Osteoblast (primary cell): ENCODE results near the gene AMBRA1. TPM values are rescaled to one million over a fixed set of nuclear protein-coding genes. Genes with fewer than 3 reads are reported as not detected.

Source experiments
- DNase-seq: peaks from one replicate; pipeline ENCODE4 v3.0.0; 2011; ENCODE audit warnings: low spot score, mixed read lengths; ENCODE audit not compliant: insufficient read length; ENCODE audit errors: missing footprints
- H2AFZ ChIP-seq: 2 replicates; pipeline ENCODE4 v1.6.0; 2011; ENCODE audit warnings: mild to moderate bottlenecking, low read length
- H3K27ac ChIP-seq: 2 replicates; pipeline ENCODE4 v1.5.1; 2011; ENCODE audit warnings: mild to moderate bottlenecking, low read depth, low read length, moderate library complexity
- H3K27me3 ChIP-seq: 2 replicates; pipeline ENCODE4 v1.6.0; 2012; ENCODE audit warnings: mild to moderate bottlenecking, control low read depth, inconsistent platforms, low read length, moderate library complexity; ENCODE audit not compliant: insufficient read depth
- H3K36me3 ChIP-seq: 2 replicates; pipeline ENCODE4 v1.5.1; 2011; ENCODE audit warnings: mild to moderate bottlenecking, low read length, control low read depth, moderate library complexity; ENCODE audit not compliant: insufficient read depth
- H3K4me1 ChIP-seq: 2 replicates; pipeline ENCODE4 v1.5.1; 2011; ENCODE audit warnings: mild to moderate bottlenecking, low read length, control low read depth, moderate library complexity; ENCODE audit not compliant: insufficient read depth
- H3K4me2 ChIP-seq: 2 replicates; pipeline ENCODE4 v1.6.0; 2011; ENCODE audit warnings: mild to moderate bottlenecking, low read length; ENCODE audit not compliant: insufficient read depth
- H3K4me3 ChIP-seq: fragments of 200-600 bp; sonication (generic); 3 replicates; pipeline ENCODE4 v1.5.1; 2012; ENCODE audit warnings: mild to moderate bottlenecking, low read length, inconsistent platforms; ENCODE audit not compliant: insufficient read depth
- H3K79me2 ChIP-seq: 2 replicates; pipeline ENCODE4 v1.6.0; 2012; ENCODE audit warnings: mild to moderate bottlenecking, low read length, control low read depth, inconsistent platforms; ENCODE audit not compliant: insufficient read depth
- H3K9me3 ChIP-seq: 2 replicates; pipeline ENCODE4 v1.5.1; 2011; ENCODE audit warnings: low read depth, low read length, control low read depth
- H4K20me1 ChIP-seq: 2 replicates; pipeline ENCODE4 v1.6.0; 2012; ENCODE audit warnings: mild to moderate bottlenecking, low read length, control low read depth; ENCODE audit not compliant: insufficient read depth
- total RNA-seq: library from RNA; depleted of rRNA; stranded (reverse); fragments of >200 nt; gene quantifications from 2 replicates; pipeline ENCODE4 v1.2.3, GENCODE V29; 2012
- TF ChIP-seq, protein P1 (sequence below): IDR thresholded peaks from 2 replicates; pipeline ENCODE4 v1.5.1; 2011; ENCODE audit warnings: mild to moderate bottlenecking, low read depth, low read length, moderate library complexity; ENCODE audit errors: extremely low read depth

AMBRA1 gene
- total RNA-seq, 1 donor, result 29.7 TPM

DNA sequence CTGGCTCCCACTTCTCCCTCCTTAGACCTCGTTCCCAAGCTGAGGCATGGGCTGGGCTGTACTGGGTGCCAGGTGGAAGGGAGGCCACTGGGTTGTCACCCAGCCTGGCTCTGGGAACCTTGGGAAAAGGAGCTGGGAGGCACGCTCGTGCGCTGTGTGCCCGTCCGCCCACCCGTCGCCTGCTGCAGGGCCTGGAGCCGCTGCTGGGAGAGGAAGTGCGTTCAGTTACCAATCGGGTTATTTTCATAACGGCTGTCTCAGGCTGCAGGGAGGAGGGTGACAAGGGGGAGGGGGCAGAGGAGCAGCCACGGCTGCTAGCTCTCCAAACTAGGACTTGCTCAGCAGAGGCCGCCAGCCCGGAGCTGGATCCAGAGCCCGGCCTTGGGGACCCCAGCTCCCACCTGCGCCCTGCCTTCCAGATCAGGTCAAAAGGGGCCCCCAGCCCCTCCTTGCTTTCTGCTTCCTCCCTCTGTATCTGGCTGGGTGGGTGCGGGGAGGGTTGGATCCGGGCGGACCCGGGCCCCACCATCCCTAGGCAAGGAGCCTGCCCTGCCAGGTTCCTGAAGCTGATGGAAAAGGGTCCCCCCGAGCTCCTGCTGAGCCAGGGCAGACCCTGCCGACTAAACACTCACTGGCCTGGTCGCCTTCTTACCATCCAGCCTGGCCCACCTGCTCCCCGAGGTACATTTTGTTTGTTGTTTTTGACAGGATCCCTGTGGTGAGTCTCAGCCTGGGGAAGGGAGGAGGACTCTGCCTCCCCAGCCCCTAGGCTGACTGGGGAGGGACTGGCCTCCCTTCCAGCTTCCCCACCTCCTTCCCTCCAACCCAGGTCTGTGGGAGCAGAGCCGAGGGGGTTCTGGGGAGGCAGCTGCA lies 232.3 kb downstream of the AMBRA1 start:
- Histone ChIP-seq H3K27ac (peak overlapping the region; percentile 88), H3K9me3 (no peaks in the 10 kb centered on the region), H3K27me3 (no peaks in the 10 kb centered on the region), H3K4me3 (peak overlapping the region; percentile 59), H4K20me1 (peaks cover 12% of the 10 kb centered on the region), H3K79me2 (peaks cover 54% of the 10 kb centered on the region), H3K4me1 (peaks cover 41% of the 10 kb centered on the region), H3K36me3 (no peaks in the 10 kb centered on the region), H3K4me2 (peak overlapping the region; percentile 61), H2AFZ (peak overlapping the region; percentile 42)
- TF ChIP-seq, protein P1, sequence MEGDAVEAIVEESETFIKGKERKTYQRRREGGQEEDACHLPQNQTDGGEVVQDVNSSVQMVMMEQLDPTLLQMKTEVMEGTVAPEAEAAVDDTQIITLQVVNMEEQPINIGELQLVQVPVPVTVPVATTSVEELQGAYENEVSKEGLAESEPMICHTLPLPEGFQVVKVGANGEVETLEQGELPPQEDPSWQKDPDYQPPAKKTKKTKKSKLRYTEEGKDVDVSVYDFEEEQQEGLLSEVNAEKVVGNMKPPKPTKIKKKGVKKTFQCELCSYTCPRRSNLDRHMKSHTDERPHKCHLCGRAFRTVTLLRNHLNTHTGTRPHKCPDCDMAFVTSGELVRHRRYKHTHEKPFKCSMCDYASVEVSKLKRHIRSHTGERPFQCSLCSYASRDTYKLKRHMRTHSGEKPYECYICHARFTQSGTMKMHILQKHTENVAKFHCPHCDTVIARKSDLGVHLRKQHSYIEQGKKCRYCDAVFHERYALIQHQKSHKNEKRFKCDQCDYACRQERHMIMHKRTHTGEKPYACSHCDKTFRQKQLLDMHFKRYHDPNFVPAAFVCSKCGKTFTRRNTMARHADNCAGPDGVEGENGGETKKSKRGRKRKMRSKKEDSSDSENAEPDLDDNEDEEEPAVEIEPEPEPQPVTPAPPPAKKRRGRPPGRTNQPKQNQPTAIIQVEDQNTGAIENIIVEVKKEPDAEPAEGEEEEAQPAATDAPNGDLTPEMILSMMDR, result no peak
- peak; percentile 98 for DNase-seq

DNA sequence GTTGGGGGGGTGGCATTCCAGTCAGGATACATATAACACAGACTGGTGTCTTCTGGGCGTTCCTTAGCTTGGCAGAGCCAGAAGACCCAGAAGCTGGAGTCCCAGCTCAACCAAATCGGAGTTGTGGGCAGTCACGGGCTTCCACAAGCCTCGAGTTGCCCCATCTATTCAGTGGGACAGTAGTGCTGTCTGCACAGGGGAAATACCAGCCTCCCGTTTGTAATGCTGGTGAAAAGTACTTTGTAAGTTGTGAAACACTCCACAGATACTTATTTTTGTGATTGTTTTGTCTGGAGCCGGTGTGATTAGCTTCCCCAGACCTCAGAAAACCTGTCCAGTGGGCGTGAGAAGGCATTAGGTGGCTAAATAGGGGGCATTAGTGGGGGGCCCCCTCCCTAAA lies 232.9 kb downstream of the AMBRA1 start:
- peak overlapping the region; percentile 88 for H3K27ac ChIP-seq
- no peaks in the 10 kb centered on the region for H3K27me3 ChIP-seq
- H4K20me1 ChIP-seq, result peaks cover 12% of the 10 kb centered on the region
- peaks cover 41% of the 10 kb centered on the region for H3K4me1 ChIP-seq
- DNase-seq, result no peak
- peak overlapping the region; percentile 61 for H3K4me2 ChIP-seq
- H2AFZ ChIP-seq, result peak overlapping the region; percentile 42
- TF ChIP-seq, protein P1, result no peak
- peaks cover 60% of the 10 kb centered on the region for H3K79me2 ChIP-seq
- peak overlapping the region; percentile 59 for H3K4me3 ChIP-seq
- no peaks in the 10 kb centered on the region for H3K9me3 ChIP-seq
- H3K36me3 ChIP-seq, result no peaks in the 10 kb centered on the region

DNA sequence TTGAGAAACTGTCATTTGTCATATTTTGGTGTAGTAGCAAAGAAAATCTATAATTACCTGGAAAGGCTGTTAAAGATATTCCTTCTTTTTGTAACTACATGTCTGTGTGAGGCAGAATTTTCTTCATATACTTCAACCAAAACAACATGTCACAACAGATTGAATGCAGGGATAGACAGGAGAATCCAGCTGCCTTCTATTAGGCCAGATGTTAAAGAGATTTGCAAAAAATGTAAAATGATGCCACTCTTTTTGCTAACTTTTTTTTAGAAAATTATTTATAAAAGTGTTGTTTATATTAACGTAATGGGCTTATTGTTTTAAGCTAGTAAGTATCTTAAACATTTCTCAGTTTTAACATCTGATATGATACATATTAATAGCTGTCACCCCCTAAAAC lies 233.9 kb downstream of the AMBRA1 start:
- Histone ChIP-seq H3K9me3 (no peaks in the 10 kb centered on the region), H3K4me1 (peaks cover 41% of the 10 kb centered on the region), H2AFZ (no peak overlapping the region), H3K79me2 (peaks cover 63% of the 10 kb centered on the region), H3K27me3 (no peaks in the 10 kb centered on the region), H4K20me1 (peaks cover 12% of the 10 kb centered on the region), H3K36me3 (no peaks in the 10 kb centered on the region), H3K4me2 (no peak overlapping the region), H3K27ac (no peak overlapping the region), H3K4me3 (no peak overlapping the region)
- TF ChIP-seq, protein P1, result no peak
- no peak for DNase-seq

DNA sequence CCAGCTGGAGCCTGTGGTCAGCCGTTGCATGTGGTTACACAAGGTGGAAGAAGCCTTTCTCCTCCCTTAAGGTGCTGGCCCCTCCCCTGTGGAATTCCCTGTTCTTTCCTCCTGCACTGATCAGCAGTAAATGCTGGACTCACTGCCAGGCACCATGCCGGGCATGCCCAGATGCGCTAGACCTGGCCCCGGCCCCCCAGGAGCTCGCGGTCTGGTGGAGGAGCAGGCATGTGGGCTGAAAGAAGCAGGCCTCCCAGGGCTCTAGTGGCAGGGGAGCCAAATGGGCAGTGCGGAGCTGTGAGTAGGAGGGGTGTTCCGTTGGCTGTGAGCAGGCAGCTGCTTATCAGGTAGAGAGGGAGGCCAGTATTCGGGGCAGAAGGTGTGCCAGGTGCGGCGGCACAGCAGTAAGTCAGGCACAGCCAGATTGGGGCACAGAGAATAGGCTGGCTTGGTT lies 236.3 kb downstream of the AMBRA1 start:
- peaks cover 61% of the 10 kb centered on the region for H3K79me2 ChIP-seq
- no peak overlapping the region for H3K27ac ChIP-seq
- H2AFZ ChIP-seq, result no peak overlapping the region
- DNase-seq, result no peak
- TF ChIP-seq, protein P1, result no peak
- H3K36me3 ChIP-seq, result no peaks in the 10 kb centered on the region
- H4K20me1 ChIP-seq, result peaks cover 4% of the 10 kb centered on the region
- no peak overlapping the region for H3K4me2 ChIP-seq
- H3K4me3 ChIP-seq, result no peak overlapping the region
- peaks cover 33% of the 10 kb centered on the region for H3K4me1 ChIP-seq
- no peaks in the 10 kb centered on the region for H3K9me3 ChIP-seq
- no peaks in the 10 kb centered on the region for H3K27me3 ChIP-seq
